Esophagus mucosa (tissue), 1 donor: ENCODE measurements around the gene ELK3. TPM values are rescaled to one million over a fixed set of nuclear protein-coding genes. Genes with fewer than 3 reads are reported as not detected.

Experiments
- ATAC-seq: fragments of 200-7000 bp; cut with Tn5 transposase; one replicate; pipeline ENCODE4 v1.9.1; 2020
- total RNA-seq: library from RNA; stranded (reverse); gene quantifications from one replicate; pipeline ENCODE4 v1.2.4, GENCODE V29; 2023
- donor health status: DM: yes; HTN: yes; CAD: no.

Gene ELK3
- total RNA-seq, 1 donor from 2014 or later, result 45.4 TPM

- ATAC-seq, result no peak
Observed at GRCh38 chr12:96212456-96213375, 18.5 kb downstream of the ELK3 start.

DNA sequence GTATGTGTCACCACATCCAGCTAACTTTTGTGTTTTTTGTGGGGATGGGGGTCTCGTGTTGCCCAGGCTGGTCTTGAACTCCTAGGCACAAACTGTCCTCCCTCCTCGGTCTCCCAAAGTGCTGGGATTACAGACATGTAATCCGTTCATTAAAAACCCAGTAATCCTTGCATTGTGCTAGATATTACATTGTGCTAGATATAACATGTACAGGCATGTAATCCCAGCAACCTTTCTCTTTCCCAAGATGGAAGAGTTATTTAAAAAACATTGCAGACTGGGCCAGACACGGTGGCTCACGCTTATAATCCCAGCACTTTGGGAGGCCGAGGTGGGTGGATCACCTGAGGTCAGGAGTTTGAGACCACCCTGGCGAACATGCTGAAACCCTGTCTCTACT is 19.7 kb downstream of the ELK3 start:
- ATAC-seq, result peak; percentile 49

DNA sequence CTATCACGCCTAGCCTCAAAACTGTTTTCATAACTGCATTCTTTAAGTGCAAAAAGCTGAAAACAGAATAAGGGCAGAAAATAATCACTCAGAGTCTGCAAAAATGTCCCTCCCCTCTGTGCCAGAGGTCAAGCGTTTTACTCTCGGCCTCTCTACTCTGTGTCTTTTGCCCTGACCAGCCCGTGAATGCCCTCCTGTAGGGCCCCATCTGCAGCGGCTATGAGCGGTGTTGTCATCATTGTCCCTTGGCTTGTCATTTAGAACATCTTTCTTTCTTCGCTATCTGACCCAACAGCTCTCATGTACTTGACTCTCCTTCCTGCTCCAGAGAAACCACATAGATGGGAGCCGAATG is 21.7 kb downstream of the ELK3 start:
- no peak for ATAC-seq

DNA sequence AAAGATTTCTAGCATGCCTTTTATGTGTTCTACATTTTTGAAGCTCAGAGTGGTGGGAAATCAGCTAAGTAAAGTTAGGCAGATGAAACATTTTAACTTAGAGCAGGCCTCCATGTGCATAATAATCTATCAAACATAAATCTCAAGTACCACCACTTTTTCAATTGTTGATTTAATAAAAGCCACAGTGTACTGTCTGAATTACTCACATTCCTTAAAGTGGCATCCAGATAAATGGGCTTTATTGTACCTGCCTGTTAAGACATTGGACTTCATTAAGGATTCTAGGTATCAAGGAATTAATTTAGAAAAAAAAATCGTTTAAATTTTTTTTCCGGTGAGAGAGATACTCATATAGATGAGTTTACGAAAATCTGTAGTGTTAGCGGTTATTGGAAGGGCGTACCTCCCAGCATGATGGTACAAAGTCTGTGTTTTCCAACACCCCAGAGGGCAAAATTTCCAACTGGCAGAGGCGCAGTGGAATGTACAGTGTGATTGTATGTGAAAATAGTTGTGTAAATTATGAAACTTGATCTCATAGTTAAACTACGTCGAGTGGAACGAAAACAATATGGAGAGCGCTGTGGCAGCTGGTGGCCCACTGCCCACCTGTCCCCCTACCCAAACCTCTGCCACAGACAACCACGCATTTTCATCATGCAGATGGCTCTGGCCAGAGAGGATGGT is 25.0 kb downstream of the ELK3 start:
- ATAC-seq, result no peak

DNA sequence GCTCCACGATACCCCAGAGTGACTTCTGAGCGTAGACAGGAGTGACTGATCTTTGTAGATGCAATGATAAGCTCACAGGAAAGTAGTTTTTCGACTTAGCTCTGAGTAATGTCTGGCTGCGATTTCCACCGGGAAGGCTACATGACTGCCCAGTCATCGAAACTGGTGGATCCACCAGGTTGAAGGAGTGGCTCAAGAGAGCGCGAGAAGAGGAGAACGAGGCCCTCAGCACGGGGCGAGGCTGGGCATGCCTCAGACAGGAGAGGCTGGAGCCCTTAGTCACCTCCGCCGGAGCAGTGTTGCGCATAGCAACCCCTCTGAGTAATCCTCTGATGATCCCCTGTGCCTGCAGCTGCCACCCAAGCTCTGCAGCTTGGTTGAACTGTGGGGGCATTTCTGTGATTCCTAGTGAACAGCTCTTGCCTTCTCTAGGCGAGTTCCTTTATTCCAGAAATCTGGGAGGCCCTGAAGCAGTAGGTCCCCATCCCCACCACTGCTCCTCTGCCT is 25.6 kb downstream of the ELK3 start:
- peak; percentile 98 for ATAC-seq

DNA sequence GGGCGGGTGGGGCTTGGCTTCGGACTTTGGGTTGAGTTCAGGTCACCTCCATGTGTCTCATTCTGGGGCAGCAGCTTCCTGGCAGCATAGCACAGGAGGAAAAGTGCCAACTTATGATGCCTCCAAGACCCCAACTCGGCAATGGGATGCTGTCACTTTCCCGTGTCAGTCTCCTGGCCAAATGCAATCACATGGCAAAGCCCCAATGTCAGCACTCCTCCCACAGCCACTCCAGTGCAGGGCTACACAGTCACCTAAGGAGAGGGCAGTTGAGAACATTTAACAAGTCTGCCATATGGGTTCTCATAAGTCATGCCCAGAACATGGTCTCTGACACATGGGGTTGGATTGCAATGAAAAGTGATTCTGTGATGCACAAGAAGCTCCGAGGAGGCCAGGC is 26.7 kb downstream of the ELK3 start:
- peak; percentile 22 for ATAC-seq

- no peak for ATAC-seq
Observed at GRCh38 chr12:96221391-96221790, 27.2 kb downstream of the ELK3 start.

DNA sequence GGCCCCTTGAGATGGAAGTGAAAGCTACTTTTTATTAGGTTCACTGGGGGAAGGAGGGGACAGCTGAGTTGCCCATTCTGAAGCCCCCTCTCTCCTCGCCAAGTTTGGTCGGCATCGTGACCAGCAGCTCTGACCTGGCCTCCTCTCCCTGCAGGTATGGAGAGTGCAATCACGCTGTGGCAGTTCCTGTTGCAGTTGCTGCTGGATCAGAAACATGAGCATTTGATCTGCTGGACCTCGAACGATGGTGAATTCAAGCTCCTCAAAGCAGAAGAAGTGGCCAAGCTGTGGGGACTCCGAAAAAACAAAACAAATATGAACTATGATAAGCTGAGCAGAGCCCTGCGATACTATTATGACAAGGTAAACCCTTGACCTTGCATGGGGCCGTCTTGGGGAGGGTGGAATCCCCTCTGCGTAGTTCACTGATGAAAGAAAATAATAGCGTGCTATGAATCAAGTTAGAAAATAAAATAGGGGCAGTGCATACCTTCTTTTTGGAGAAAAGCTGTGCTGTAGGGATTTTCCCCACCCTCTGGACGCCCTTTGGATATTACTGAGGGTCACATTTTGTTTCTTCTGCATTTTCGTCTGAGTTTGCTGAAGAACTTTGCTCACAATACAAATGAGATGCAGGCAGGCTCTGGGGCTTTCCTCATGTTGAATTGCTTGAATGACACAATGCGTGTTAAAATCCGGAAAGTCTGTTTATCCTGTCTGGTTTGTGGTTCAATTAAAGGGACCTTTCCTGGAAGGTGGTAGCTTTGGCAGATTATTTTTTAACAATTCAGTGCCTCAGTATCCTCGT is 29.4 kb downstream of the ELK3 start:
- ATAC-seq, result no peak

GRCh38 chr12:96224219-96224615 is 30.0 kb downstream of the ELK3 start:
- no peak for ATAC-seq

GRCh38 chr12:96225044-96225855 is 31.1 kb downstream of the ELK3 start:
- no peak for ATAC-seq

DNA sequence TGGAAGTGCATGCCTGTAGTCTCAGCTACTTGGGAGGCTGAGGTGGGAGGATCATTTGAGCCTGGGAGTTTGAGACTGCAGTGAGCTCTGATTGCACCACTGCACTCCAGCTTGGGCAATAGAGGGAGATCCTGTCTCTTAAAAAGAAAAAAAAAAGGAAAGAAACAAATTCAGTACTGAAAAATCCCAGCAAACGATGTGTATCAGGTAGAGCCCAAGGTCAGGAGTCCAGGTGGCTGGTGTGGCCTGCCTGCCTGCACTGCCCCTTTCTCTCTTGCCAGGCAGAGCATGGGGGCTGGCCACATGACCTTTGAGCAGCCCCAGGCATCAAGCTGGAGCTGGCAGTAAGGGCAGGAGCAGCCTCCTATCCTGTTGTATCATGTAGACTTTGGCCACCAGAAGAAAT is 31.8 kb downstream of the ELK3 start:
- no peak for ATAC-seq

GRCh38 chr12:96226401-96226800 is 32.2 kb downstream of the ELK3 start:
- no peak for ATAC-seq

- no peak for ATAC-seq
Observed at GRCh38 chr12:96226801-96227348, 32.7 kb downstream of the ELK3 start.

GRCh38 chr12:96227365-96228106 is 33.4 kb downstream of the ELK3 start:
- no peak for ATAC-seq

GRCh38 chr12:96228566-96229248 is 34.5 kb downstream of the ELK3 start:
- ATAC-seq, result no peak

GRCh38 chr12:96230646-96231045 is 36.5 kb downstream of the ELK3 start:
- ATAC-seq, result no peak

GRCh38 chr12:96233168-96233567 is 39.0 kb downstream of the ELK3 start:
- ATAC-seq, result no peak

DNA sequence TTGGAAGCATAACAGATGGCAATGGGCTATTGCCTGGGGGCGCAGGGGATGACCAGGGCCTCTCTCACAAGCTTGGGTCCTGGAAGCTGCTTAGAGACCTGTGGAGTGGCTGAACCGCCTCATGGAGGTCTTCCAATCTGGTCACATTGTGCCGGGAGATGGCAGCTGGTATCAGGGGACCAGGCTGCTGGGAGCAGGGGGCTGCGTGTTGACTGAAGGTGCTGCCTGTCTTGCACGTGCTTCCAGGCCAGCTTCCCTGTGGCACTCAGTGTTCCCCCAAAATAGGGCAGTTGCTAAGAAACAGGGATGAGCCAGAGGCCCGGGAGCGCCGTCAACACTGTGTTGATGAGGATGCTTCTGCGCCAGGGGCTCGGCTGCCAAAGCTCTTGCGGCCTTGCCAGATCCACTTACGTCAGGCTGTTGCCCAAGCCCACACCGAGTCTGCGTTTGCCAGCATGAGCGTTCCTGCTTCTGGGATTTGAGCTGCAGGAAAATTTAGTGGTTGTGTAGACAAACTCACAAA is 39.8 kb downstream of the ELK3 start:
- peak; percentile 67 for ATAC-seq

DNA sequence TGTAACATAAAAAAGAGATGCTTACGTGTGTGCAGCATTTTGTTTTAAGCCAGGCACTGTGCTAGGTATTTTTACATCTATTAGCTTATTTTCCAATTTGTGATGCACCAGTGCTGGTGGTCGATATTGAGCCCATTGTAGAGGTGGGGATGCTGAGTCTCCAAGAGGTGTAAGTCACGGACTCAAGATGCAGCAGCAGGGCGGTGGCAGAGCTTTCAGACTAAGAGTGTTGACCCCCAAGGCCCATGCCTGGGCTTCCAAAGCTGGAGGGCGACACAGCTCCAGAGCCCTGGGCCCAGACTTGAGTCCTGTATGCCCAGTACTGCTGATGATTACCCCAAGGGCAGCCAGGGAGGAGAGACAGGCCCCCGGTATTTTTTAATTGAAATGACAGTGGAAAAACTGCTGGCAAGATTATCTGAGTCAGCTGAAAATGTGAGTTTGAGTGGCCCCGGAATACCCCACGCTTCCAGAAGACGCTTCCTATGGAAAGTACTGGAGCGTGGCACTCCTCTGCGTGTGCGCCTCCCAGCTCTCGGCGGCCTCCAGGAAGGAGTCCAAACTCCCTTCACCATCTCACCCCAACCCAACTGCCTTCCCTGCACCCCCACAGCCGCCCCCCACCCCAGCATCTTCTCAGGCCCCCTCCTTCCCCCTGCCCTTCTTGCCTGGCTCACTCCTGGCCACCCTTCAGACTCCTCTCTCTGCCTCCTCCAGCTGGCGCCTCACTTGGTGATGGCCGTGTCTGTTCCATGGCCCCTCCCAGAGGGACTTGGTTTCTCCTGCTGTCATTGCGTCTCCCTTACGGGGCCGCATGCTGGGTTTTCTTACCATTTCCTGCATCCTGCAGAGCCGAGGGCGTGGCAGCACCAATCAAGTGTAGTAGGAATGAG is 40.7 kb downstream of the ELK3 start:
- no peak for ATAC-seq
